Stimulated activated CD8-positive, alpha-beta memory T cell treated with anti-CD3 and anti-CD28 coated beads, Interleukin-7, amount 100 ng/mL, for 48 hours (primary cell): ENCODE results near the gene RNF2.
"Not testable (repeated sequence)": the region's sequence is repeated elsewhere in the genome, so short reads cannot be mapped to it uniquely, and the experiment has no call there.

ENCODE experiments used
- DNase-seq, 2 donors: peaks; one replicate each; pipeline ENCODE4 v3.0.0-alpha.2; 2020; ENCODE audit warnings: low read depth in 1 of 2; ENCODE audit errors: extremely low read depth in 1 of 2

Gene RNF2

DNA sequence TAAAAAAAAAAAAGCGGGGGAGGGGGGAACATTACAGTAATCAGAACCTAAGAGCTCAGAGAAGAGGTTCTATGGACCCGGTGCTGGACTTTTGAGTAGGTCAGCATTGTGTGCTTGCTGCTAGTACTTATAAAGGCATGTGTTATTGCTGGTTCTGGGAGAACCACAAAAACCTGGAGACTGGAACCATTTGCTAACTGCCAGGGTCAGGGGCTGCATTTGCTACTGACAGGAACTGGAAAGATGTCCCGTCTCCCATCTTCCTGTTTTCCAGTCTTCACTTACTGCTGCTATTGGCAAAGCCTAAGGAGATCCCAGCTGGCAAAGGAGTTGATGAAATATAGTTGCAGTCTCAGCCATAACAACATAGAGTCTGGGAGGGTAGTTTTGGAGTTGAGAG, 4.3 kb downstream of the RNF2 start:
- DNase-seq: no peak

DNA sequence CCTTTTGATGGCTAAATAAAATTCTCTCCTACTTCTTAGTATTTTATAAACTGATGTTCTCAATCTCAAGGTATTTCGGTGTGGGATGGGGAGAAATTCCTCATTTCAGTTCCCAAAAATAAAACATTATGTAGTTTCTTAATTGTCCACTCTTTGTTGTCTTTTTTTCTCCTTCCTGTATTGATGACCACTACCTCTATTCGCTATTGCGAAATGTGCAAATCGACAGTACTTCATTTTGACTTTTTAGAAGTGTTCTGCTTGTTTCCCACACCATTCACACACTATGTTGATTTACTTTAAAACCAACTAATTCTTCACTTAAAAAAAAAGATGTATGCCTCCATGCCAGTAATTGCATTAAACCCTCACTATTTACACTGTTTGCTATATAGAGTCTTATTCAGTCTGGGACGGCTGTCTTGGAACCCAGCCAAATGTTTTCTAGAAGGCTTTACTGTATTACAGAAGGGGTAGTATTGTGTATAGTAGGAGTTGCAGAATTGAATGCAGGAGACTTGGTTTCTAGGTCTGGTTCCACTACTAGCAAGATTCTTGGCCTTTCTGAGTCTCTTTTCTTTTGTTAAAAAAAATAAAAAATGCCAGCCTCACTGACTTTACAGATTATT, 5.6 kb downstream of the RNF2 start:
- no peak for DNase-seq

DNA sequence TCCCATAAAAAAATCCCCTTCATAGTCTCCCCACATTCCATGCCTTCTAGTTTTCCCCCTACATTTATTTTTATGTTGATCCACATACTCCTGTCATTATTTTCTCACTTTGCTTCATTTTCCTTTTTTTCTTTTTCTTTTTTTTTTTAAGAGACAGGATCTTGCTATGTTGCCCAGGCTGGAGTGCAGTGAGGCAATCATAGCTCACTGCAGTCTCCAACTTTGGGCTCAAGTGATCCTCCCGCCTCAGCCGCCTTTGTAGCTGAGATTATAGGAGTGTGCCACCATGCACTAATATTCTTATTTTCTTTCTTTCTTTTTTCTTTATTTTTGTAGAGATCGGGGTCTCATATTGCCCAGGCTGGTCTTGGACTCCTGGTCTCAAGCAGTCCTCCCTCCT, 7.8 kb downstream of the RNF2 start:
- no peak for DNase-seq

DNA sequence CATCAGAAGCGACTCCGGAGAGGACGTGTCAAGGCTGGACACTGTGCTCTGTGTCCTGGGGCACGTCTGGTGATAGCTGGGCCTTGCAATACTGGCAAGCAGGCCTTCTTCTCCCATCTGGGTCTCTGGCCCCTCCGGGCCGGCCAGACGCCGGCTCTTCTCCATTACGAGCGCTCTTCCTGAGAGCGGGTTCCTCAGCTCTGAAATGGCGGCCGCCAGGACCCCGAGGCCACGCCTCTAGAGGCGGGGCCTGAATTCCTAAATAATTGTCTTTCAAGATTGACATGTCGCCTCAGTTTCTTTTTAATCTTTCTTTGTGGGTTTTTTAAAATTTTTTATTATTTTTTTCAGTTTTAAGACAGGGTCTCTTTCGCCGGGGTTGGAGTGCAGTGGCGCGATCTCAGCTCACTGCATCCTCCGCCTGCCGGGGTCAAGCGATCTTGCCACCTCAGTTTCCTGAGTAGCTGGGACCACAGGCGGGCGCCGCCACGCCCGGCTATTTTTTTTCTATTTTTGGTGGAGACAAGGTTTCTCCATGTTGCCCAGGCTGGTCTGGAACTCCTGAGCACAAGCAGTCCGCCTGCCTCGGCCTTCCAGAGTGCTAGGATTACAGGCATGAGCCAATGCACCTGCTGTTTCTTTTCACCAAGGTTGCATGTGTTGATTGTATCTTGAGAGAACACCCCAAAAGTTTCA, 9.2 kb downstream of the RNF2 start:
- DNase-seq: no peak

DNA sequence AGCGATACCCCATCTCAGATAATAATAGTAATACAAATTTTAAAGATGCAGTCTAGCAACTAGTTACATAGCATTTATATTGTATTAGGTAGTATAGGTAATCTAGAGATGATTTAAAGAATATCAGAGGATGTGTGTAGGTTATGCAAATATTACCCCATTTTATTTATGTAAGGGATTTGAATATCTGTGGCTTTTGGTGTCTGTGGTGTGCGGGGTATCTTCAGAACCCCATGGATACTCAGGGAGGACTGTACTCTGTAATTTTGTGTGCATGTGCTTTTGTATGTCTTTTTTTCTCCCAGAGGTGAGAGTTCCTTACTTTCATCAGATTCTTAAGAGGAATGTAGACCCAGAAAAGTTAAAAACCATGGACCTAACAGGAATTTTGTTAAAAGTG, 12.8 kb downstream of the RNF2 start:
- no peak for DNase-seq

DNA sequence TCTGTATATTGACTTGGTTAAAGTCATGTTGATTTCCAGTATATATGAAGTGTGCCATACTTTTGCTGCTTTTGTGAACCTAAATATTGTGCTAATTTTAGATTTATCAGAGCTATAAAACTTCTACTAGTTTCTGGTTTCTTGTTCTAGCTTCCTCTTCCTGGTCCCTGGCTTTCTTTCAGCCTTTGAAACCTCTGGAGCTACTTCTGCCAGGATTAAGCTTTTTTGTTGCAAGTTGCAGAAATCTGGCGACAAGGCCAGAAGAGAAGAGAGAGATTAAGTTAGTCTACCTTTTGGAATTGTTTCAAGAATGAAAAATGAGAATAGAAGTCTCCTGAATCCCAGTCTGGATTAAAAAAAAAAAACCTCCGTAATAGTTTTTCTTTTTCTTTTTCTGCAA, 13.5 kb downstream of the RNF2 start:
- no peak for DNase-seq

DNA sequence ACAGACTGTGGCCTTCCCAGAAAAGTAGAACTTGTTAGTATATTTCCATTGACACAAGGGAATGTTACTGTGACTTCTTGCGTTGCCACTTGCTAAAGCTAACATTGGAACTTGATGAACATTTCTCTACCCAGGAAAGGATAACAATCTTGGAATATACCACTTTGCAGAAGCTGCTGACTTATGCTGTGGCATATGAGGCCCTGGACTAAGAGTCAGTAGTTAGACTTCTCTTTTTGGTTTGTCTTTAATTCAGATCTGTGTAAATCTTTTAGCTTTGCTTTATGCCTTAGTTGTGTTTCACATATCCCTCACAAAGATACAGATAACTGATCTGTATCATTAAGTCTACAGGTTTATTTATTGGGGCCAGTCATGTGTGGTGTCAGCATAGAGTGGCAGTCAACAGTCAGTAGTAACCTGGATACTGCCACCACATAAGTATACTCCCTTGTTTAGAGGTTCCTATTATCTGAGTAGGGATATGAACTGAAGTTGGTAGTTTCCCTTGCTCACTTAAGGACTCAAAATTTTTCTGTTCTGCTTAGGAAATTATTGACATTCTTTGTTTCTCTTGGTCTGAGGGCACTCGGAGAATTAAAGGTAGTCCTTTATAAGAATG, 14.7 kb downstream of the RNF2 start:
- DNase-seq: no peak

DNA sequence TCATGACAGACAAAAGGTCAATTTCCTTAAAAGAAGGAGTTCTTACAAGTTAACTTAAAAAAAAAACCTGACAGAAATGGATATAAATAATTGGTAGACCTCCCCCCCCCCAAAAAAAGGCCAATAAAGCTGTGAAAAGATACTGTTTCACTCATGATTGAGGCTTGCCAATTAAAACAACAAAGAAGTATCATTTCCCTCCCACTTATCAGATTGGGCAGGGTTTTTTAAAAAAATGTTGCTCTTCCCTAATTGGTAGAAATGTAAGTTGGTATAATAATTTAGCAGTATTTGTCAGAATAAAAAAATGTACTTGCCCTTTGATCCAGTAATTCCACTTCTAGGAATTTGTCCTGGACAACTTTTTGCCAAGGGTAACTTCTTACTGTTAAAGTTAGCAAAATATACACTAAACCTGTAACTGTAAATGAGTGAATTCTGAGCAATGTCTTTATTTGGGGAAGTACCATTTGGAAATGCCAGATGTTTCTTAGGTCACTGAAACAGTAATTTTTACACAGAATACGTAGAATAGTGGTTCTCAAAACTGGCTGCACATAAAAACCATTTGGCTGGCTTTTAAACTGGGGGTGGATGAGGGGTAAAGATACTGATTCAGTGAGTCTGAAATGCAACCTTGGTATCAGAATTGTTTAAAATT, 17.5 kb downstream of the RNF2 start:
- no peak for DNase-seq

DNA sequence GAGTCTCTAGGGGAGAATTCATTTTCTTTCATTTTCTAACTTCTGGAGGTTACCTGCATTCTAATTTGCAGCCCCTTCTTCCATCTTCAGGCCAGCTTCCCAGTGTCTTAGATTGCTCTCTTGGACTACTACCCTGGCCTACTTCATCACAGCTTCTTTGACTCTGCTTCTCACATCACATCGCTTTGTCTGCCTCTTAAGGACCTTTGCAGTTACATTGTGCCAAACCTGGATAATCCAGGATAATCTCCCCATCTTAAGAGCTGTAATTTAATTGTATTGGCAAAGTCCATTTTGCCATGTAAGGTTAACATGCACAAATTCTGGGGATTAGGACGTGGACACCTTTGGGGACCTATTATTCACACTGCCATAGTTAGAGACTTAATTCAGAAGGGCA, 18.4 kb downstream of the RNF2 start:
- DNase-seq: no peak

DNA sequence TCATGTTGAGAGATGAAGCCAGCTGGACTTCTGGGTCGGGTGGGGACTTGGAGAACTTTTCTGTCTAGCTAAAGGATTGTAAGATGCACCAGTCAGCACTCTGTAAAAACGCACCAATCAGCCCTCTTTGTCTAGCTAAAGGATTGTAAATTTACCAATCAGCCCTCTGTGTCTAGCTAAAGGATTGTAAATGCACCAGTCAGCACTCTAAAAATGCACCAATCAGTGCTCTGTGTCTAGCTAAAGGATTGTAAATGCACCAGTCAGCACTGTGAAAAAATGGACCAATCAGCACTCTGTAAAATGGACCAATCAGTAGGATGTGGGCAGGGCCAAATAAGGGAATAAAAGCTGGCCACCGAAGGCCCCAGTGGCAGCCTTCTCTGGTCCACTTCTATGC, 19.6 kb downstream of the RNF2 start:
- not testable (repeated sequence) for DNase-seq

DNA sequence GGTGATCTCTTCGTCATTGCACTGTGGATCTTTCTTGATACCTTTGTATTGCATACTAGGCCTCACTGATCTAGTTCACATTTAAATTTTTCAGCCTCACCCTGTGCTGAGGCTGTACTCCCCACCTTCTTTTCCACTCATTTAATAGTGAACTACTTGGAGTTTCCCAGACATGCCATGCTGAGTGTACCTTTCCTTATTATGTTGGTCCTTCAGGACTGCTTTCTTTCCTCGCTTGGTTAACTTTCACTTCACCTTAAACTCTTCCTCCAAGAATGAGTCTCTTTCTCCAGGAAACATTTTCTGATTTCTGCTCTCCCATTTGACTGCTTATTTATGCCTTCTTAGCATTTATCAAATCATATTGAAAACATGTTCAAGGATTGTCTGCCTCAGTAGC, 20.8 kb downstream of the RNF2 start:
- no peak for DNase-seq

DNA sequence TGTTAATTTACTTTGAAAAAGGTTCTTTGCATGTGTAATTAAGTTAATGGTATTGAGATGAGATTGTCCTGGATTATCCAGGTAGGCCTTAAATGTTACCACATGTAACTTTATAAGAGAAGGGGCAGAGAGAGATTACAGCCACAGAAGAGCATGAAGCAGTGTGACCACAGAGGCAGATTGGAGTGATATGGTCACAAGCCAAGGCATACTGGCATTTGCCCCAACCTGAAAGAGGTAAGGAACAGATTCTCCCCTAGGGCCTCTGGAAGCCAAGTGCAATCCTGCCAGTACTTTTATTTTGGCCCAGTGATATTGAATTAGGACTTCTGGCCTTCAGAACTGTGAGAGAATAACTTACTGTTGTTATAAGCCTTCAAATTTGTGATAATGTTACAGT, 23.0 kb downstream of the RNF2 start:
- DNase-seq: no peak

DNA sequence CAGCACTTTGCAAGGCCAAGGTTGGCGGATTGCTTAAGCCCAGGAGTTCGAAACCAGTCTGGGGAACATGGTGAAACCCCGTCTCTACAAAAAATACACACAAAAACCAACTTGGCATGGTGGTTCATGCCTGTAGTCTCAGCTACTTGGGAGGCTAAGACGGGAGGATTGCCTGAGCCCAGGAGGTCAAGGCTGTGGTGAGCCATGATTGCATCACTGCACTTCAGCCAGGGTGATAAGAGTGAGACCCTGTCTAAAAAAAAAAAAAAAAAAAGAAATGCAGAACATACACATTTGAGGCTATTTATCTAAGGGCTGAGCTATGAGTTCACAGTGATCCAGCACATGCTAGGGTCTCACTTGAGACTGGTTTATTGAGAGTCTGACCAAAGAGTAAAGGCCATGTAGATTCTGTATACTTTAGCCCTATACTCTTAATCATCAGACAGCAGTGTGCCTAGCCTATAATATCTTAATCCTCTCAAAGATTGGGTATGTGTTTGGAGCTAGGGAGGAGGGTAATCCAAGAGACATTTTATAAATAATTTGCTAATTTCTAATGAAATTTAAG, 23.9 kb downstream of the RNF2 start:
- no peak for DNase-seq

DNA sequence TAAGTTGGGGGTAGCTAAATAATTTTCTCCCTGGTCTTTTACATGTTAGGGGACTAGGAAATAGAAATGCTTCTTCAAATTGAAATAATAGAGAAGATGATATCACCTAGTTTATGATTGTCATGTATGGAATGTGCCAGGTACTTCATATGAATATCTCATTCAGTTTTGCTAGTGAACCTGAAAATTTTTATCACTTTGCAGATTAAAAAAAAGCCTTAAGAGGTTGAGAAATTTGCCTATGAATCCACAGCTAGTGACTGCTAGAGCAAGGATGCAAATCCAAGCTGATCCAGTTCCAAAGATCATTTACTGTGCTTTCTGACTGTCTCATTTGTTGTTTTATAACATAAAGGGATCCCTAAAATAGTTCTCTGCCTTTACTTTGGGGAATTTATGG, 24.7 kb downstream of the RNF2 start:
- DNase-seq: no peak

DNA sequence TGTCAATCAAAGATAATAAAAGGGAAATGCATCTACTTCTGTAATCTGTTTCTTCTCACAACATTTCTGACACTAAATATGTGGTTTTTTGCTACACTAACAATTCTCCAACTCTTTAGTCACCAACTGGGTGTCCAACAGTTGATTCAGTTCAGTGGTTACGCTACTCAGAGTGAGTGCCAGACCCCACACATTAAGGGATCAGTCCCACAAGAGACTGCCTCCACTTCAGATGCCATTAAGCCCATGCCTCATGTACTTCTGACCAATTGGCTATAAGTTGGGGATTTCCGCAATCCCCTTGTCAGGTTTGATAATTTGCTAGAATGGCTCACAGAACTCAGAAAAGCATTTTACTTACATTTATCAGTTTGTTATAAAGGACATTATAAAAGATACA, 28.4 kb downstream of the RNF2 start:
- DNase-seq: no peak

DNA sequence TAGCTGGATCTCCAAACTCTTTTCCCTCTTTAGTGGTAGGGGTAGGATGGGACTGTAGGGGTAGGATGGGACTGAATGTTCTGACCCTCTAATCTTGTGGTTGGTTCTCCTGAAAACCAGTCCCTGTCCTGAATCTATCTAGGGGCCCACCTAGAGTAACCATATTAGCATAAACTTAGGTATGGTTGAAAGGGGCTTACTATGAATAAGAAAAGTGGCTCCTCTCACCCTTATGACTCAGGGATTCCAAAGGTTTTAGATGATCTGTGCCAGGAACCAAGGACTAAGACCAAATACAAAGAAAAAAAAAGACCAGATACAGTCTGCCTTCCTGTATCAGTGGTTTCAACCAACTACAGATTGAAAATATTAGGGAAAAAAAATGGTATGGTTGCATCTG, 28.9 kb downstream of the RNF2 start:
- DNase-seq: no peak

DNA sequence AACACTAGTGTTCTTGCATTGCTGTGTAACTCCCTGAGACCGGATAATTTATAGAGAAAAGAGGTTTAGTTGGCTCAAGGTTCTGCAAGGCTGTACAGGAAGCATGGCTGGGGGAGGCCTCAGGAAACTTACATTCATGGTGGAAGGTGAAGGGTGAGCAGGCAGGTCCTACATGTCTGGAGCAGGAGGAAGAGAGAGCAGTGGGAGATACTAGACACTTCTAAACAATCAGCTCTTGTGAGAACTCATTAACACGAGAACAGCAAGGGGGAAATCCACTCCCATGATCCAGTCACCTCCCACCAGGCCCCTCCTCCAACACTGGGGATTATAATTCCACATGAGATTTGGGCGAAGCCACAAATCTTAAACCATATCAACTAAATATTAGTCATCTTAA, 30.1 kb downstream of the RNF2 start:
- DNase-seq: no peak

DNA sequence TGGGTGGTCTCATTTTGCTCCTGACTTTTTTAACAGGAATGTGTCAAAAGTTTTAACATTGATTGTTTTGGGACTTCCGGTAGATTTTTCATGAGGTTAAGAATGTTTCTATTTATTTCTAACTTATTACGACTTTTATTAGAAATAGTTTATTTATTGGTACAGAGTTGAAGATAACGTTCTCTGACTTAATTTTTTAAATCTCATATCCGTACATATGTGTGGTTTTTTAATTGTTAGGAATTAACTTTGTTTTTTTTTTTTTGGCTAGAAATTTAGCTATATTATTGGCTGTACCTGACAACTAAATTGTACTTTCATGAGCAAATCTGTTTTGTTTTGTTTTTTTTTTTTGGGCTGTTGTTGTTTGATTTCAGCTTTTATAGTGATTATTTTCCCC, 32.0 kb downstream of the RNF2 start:
- DNase-seq: no peak

DNA sequence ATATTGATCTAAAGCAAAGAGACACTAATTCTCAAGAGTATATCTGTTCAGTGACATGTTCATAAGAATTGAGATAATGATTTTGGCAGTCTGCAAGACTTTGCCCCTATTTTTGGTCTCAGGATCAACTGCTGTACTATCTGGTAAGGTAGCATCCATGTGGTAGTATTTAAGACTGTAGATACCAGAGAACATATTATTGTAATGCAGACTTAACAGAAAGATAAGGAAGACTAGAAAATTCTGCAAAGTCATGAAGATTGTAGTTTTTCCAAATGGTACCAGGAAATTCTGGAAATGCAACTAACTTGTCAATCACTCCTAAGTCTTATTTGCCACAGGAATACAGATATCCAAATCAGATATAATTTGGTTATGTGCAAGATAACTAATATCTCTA, 35.1 kb downstream of the RNF2 start:
- no peak for DNase-seq

DNA sequence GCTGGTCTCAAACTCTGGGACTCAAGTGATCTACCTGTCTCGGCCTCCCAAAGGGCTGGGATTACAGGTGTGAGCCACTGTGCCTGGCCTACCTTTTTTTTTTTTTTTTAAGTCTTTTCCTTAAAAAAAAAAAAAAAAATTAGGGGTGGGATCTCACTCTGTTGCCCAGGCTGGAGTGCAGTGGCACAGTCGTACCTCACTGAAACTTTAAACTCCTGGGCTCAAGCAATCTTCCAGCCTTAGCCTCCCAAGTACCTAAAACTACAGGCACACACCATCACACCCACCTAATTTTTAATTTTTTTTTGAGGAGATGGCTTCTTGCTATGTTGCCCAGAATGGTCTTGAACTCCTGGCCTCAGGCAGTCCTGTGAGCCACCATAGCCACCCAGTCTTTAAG, 38.5 kb downstream of the RNF2 start:
- no peak for DNase-seq

DNA sequence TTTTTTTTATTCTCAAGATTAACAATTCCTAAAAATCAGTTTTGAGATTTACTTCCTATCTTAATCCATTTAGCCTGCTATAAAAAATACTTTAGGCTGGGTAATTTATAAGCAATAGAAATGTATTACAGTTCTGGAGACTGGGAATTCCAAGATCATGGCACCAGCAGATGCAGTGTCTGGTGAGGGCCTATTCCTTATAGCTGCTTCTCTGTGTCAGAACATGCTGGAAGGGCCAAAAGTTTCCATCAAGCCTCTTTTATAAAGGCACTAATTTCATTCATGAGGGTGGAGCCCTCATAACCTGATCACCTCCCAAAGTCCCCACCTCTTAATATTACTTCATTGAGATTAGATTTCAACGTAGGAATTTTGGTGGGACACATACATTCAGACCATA, 41.7 kb downstream of the RNF2 start:
- no peak for DNase-seq

DNA sequence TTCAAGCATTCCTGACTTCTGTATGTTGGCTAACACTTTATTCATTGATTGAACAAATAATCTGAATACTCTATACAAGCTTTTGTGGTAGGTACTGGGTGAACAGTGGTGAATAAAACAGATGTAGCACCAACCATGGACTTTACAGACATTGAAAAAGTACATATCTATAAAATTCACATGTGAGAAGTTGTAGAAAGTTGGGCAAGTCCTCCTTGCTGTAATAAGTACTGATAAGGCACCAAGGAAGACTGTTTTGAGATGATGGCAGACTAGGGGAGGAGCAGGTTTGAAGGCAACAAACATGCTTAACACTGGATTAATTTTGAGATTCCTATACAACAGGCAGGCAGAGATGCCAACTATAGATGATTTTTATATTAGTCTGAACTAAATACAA, 42.4 kb downstream of the RNF2 start:
- DNase-seq: no peak
